Measurements from ENCODE around the gene SENP1.

GRCh38 chr12:48003226-48004052 lies 102.4 kb downstream of the SENP1 start:
- TF ChIP-seq CTCF (IDR thresholded peaks at IDR 0.05) (no peak), EP300 (IDR thresholded peaks at IDR 0.05) (no peak)

Measured in sigmoid colon (tissue), 4 donors.